ENCODE data around the gene LPGAT1. TPM values are rescaled to one million over a fixed set of nuclear protein-coding genes. Genes with fewer than 3 reads are reported as not detected.

The LPGAT1 gene
- total RNA-seq, 1 experiment from 2014 or later = 41.7 TPM

DNA sequence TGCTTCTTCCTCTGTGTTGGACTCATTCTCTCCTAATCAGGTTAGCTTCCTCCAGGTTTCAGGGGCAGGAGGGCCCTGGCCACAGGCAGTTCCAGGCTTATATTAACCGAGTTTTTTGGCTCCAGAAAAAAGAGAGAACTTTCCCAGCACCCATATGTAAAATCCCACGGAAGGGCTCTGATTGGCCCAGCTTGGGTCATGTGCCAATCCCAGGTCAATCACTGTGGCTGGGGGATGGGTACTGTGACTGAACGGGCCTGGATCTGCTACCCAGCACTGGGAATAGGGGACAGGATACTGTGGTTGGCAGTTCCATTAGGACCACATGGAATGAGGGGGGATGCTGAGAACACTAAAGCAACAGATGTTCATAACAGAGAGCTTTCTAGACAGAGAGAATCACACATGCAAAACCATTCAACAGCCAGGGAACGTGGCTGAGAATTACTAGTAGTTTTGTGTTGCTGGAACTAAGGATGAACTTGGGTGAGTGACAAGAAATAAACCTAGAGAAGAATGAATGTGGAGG, 104.0 kb downstream of the LPGAT1 start:
- no peak overlapping the region for H3K4me3 ChIP-seq (ENCODE audit: low read length)
- no peak overlapping the region for H3K4me2 ChIP-seq (ENCODE audit: low read length)
- no peaks in the 10 kb centered on the region for H3K9me2 ChIP-seq (replicated peaks; ENCODE audit: low read length)
- DNase-seq = no peak
- ATAC-seq = no peak
- no peak overlapping the region for H3K9ac ChIP-seq (ENCODE audit: low read length)
- no peak overlapping the region for H2AFZ ChIP-seq (ENCODE audit: low read length)
- H3K9me3 ChIP-seq (ENCODE audit: low read length) = no peaks in the 10 kb centered on the region
- POLR2A ChIA-PET (ENCODE audit: unreplicated experiment) = no interaction called here
- CTCF ChIA-PET = no interaction called here
- H3K36me3 ChIP-seq (ENCODE audit: low read depth, low read length) = no peaks in the 10 kb centered on the region
- H3K79me2 ChIP-seq (ENCODE audit: low read length) = no peaks in the 10 kb centered on the region
- no TSS peak for BruUV-seq (replicated peaks)
- H3K27ac ChIP-seq (ENCODE audit: low read length) = no peak overlapping the region
- no peak for TF ChIP-seq EZH2 (IDR thresholded peaks at IDR 0.05; ENCODE audit: low read length, unreplicated experiment)
- H3F3A ChIP-seq (ENCODE audit: low read length, unreplicated experiment) = no peaks in the 10 kb centered on the region
- H3K4me1 ChIP-seq (ENCODE audit: insufficient read depth, low read length) = no peaks in the 10 kb centered on the region
- no peaks in the 10 kb centered on the region for H3K27me3 ChIP-seq (ENCODE audit: low read length)
- H4K20me1 ChIP-seq (ENCODE audit: low read length) = no peaks in the 10 kb centered on the region
- intact Hi-C loops (cut with micrococcal nuclease) = no loop called here

DNA sequence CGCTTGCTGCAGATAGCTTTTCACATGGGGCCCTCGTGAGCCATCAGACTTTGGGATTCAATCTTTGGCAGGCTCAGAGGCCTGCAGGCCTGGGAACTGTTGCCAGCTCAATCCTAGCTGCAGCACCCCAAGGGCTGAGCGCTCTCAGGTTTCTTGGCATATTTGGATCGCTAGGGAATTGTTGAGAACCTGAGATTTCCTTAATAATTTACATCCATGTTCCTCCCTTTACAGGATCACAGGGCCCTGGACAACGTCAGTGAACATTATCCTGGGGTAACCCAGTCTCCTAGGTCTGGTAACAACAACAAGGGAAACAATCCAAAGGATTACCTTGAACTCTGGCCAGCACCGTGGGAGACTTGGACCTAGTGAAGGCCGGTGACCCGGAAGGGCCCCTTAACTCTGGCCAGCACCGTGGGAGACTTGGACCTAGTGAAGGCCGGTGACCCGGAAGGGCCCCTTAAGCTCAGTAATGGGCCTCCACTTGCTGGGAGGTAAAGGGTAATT, 105.8 kb downstream of the LPGAT1 start:
- no peaks in the 10 kb centered on the region for H3K79me2 ChIP-seq (ENCODE audit: low read length)
- POLR2A ChIA-PET (ENCODE audit: unreplicated experiment) = no interaction called here
- H3K4me3 ChIP-seq (ENCODE audit: low read length) = no peak overlapping the region

GRCh38 chr1:211723273-211723672, 107.3 kb downstream of the LPGAT1 start:
- Histone ChIP-seq H3K36me3 (ENCODE audit: low read depth, low read length) (no peaks in the 10 kb centered on the region), H3K27me3 (ENCODE audit: low read length) (no peaks in the 10 kb centered on the region), H3K4me2 (ENCODE audit: low read length) (no peak overlapping the region), H3K79me2 (ENCODE audit: low read length) (no peaks in the 10 kb centered on the region), H3K9me2 (replicated peaks; ENCODE audit: low read length) (no peaks in the 10 kb centered on the region), H4K20me1 (ENCODE audit: low read length) (no peaks in the 10 kb centered on the region), H3K4me1 (ENCODE audit: insufficient read depth, low read length) (no peaks in the 10 kb centered on the region), H3K4me3 (ENCODE audit: low read length) (no peak overlapping the region), H2AFZ (ENCODE audit: low read length) (no peak overlapping the region), H3K9ac (ENCODE audit: low read length) (no peak overlapping the region), H3K9me3 (ENCODE audit: low read length) (no peaks in the 10 kb centered on the region), H3F3A (ENCODE audit: low read length, unreplicated experiment) (no peaks in the 10 kb centered on the region), H3K27ac (ENCODE audit: low read length) (no peak overlapping the region)
- no TSS peak for BruUV-seq (replicated peaks)
- TF ChIP-seq, protein P1, sequence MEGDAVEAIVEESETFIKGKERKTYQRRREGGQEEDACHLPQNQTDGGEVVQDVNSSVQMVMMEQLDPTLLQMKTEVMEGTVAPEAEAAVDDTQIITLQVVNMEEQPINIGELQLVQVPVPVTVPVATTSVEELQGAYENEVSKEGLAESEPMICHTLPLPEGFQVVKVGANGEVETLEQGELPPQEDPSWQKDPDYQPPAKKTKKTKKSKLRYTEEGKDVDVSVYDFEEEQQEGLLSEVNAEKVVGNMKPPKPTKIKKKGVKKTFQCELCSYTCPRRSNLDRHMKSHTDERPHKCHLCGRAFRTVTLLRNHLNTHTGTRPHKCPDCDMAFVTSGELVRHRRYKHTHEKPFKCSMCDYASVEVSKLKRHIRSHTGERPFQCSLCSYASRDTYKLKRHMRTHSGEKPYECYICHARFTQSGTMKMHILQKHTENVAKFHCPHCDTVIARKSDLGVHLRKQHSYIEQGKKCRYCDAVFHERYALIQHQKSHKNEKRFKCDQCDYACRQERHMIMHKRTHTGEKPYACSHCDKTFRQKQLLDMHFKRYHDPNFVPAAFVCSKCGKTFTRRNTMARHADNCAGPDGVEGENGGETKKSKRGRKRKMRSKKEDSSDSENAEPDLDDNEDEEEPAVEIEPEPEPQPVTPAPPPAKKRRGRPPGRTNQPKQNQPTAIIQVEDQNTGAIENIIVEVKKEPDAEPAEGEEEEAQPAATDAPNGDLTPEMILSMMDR (conservative IDR thresholded peaks at IDR 0.05; ENCODE audit: low read depth, low read length) = no peak
- TF ChIP-seq EZH2phosphoT487 (IDR thresholded peaks at IDR 0.05; ENCODE audit: borderline replicate concordance, low read length) = no peak
- TF ChIP-seq EZH2 (IDR thresholded peaks at IDR 0.05; ENCODE audit: low read length, unreplicated experiment) = no peak
- ATAC-seq (no peak), DNase-seq (no peak)
- intact Hi-C loops (cut with micrococcal nuclease) = no loop called here
- ChIA-PET POLR2A (ENCODE audit: unreplicated experiment) (no interaction called here), CTCF (no interaction called here)

More for the DNA sequence above, 105.8 kb downstream of the LPGAT1 start:
- CTCF ChIA-PET = no interaction called here
- Histone ChIP-seq H3K4me2 (ENCODE audit: low read length) (no peak overlapping the region), H2AFZ (ENCODE audit: low read length) (no peak overlapping the region), H3K4me1 (ENCODE audit: insufficient read depth, low read length) (no peaks in the 10 kb centered on the region), H3K27ac (ENCODE audit: low read length) (no peak overlapping the region), H4K20me1 (ENCODE audit: low read length) (no peaks in the 10 kb centered on the region), H3K27me3 (ENCODE audit: low read length) (no peaks in the 10 kb centered on the region), H3K36me3 (ENCODE audit: low read depth, low read length) (no peaks in the 10 kb centered on the region), H3K9me2 (replicated peaks; ENCODE audit: low read length) (no peaks in the 10 kb centered on the region), H3K9ac (ENCODE audit: low read length) (no peak overlapping the region), H3F3A (ENCODE audit: low read length, unreplicated experiment) (no peaks in the 10 kb centered on the region), H3K9me3 (ENCODE audit: low read length) (no peaks in the 10 kb centered on the region)
- BruUV-seq (replicated peaks) = no TSS peak
- no peak for TF ChIP-seq EZH2 (IDR thresholded peaks at IDR 0.05; ENCODE audit: low read length, unreplicated experiment)
- TF ChIP-seq EZH2phosphoT487 (IDR thresholded peaks at IDR 0.05; ENCODE audit: borderline replicate concordance, low read length) = no peak
- TF ChIP-seq, protein P1 (conservative IDR thresholded peaks at IDR 0.05; ENCODE audit: low read depth, low read length) = no peak
- intact Hi-C loops (cut with micrococcal nuclease) = no loop called here
- ATAC-seq (no peak), DNase-seq (no peak)

Data from PC-3 (cell line).